GM21723 (cell line): ENCODE results near the gene FER.

Experiments used
- ATAC-seq: cut with Tn5 transposase; IDR thresholded peaks from one replicate; pipeline ENCODE4 v1.9.1; 2021; ENCODE audit warnings: mild to moderate bottlenecking, moderate library complexity; ENCODE audit not compliant: unreplicated experiment

The FER gene

GRCh38 chr5:109224276-109224882 is 476.7 kb downstream of the FER start:
- ATAC-seq = no peak

GRCh38 chr5:109225716-109226625 is 478.3 kb downstream of the FER start:
- ATAC-seq = no peak

- no peak for ATAC-seq
Measured at GRCh38 chr5:109230369-109230768, 482.7 kb downstream of the FER start.

GRCh38 chr5:109231331-109231730 is 483.6 kb downstream of the FER start:
- ATAC-seq = no peak

- no peak for ATAC-seq
Measured at GRCh38 chr5:109234381-109234780, 486.7 kb downstream of the FER start.

GRCh38 chr5:109239456-109239855 is 491.8 kb downstream of the FER start:
- ATAC-seq = no peak

GRCh38 chr5:109242518-109242917 is 494.8 kb downstream of the FER start:
- ATAC-seq = no peak

- no peak for ATAC-seq
Measured at GRCh38 chr5:109246395-109246794, 498.7 kb downstream of the FER start.
